ENCODE results near the gene IMMP2L.

The IMMP2L gene

DNA sequence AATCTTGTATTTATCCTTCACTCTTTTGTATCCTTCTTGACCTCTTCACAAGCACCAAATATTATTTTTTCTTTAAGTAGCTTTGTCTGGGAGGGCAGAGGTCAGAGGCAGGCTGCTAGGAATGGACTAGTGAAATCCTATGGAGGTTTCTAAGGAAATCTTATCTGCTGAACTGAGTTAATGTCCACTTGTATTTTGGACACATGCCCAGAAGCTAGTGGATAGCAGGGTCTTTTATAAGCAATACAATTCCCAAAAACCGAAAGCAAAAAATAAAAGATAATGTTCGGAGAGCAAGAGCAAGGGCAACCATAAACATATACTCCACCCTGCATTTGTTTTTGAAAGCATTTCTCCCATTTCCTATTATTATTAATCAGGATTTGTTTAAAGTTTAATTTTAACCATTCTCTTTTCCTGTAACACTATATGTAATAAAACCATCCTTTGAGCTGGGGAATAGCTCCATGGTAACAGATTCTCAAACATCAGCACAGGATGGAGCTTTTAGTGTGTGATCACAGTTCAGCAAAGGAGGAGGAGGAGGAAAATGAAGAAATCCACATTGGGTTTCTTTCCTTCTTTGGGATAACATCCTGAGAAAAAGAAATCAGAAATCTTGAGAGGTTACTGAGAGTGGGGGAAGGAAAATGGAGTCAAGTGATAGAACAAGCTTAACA, 799.6 kb downstream of the IMMP2L start:
- TF ChIP-seq, protein P1, sequence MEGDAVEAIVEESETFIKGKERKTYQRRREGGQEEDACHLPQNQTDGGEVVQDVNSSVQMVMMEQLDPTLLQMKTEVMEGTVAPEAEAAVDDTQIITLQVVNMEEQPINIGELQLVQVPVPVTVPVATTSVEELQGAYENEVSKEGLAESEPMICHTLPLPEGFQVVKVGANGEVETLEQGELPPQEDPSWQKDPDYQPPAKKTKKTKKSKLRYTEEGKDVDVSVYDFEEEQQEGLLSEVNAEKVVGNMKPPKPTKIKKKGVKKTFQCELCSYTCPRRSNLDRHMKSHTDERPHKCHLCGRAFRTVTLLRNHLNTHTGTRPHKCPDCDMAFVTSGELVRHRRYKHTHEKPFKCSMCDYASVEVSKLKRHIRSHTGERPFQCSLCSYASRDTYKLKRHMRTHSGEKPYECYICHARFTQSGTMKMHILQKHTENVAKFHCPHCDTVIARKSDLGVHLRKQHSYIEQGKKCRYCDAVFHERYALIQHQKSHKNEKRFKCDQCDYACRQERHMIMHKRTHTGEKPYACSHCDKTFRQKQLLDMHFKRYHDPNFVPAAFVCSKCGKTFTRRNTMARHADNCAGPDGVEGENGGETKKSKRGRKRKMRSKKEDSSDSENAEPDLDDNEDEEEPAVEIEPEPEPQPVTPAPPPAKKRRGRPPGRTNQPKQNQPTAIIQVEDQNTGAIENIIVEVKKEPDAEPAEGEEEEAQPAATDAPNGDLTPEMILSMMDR (conservative IDR thresholded peaks at IDR 0.05) = no peak
- no peak overlapping the region for H3K27ac ChIP-seq

DNA sequence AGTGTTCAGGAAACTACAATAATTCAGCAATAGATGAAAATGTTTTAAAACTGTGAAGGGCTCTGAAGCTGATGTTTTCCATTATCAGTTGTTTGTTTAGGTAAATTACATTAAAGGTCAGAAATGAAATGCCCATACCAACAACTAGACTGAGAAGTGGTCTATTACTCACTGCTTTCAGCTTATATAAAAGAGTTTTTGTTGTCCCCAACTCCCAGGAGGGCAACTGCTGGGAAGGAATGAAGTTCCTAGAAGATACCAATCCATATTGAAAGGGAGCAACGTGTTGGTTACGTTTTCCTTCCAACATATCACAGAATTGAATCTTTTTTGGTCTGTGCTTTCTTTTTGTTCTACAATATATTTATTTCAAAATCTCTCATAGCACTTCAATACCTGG, 802.0 kb downstream of the IMMP2L start:
- H3K27ac ChIP-seq = no peak overlapping the region
- TF ChIP-seq, protein P1 (conservative IDR thresholded peaks at IDR 0.05) = no peak

DNA sequence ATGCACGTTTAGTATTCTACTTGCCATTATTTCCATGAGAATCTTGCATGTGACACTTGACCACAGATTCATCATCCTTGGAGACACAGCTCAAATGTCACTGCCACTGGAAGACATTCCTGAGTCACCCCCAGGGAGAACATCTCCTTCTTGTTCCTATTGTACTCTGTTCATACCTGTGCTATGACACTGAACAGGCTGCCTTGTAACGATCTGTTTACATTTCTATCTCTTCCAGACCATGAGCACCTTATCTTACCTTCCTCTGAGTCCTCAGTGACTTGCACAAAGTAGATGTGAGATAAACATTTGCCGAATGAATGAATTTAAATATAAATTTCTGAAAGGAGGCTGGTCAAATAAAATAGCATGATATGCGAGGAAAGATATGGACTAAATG, 803.2 kb downstream of the IMMP2L start:
- TF ChIP-seq, protein P1 (conservative IDR thresholded peaks at IDR 0.05) = no peak
- peak overlapping the region; percentile 24; the same call in 1 of the 2 replicates for H3K27ac ChIP-seq

DNA sequence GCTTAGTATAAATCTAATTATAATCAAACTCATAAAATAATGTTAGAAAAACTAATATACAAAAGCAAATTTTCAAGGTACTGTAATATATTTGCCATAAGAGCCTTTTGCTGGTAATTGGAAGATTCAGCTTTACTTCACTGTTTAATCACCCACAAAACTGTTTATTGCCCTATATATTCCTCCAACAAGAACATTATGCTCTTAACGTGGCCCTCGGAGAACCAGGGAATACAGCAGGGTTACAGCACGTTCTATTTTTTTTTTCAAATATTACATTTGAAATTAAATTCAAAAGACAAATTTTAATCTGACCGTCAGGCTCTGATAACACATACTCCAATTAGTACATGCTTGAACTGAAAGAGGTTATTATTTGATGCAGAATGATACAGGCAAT, 807.6 kb downstream of the IMMP2L start:
- TF ChIP-seq, protein P1 (conservative IDR thresholded peaks at IDR 0.05) = no peak

DNA sequence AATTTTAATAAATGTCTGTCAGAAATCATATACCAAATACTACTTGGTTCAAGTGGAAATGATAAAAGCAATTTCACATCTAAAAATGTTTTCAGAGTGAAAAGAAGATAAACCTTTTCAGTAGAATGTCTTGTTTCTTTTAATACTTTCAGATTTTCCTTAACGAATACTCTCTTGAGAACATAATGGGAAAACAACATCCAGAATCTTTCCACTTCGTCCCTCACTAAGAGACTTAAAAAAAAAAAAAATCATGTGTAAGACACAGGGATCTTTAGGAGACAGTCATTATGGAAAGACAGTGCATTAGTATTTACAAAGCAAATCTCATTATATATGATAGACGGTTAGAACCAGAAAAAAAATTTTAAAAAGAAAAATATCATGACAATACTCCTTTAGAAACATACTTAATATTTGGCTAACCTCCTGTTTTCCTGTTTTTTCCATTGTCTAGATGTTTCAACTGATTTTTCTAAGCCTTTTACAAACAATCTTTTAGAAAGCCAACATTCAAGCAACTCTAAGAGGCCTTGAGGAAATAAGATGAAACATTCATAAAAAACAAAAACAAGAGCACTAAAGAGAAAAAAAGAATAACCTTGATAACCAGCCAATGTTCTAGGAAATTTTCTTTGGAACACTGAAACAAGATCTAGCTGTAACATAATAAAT, 811.2 kb downstream of the IMMP2L start:
- TF ChIP-seq, protein P1 (conservative IDR thresholded peaks at IDR 0.05) = no peak
- H3K27ac ChIP-seq = no peak overlapping the region

More for the DNA sequence above, 807.6 kb downstream of the IMMP2L start:
- H3K27ac ChIP-seq = peak overlapping the region; percentile 8; the same call in 1 of the 2 replicates

DNA sequence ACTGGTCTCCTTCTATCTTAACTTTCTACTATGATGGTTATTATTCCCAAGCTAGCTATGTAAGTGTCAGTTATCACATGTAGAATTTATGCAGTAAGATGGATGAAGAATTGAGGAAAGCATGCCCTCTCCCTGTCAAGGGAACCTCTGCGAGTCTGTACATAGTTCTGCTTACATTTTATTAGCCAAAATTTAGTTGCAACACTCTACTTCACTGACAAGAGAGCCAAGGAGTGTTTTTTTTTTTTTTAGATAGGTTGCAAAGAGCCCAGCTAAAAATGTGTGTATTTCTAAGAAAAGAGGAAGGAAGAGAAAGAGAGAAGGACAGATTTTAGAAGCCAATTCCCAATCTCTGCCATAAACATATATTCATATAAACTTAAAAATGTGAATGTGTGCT, 829.1 kb downstream of the IMMP2L start:
- H3K27ac ChIP-seq = no peak overlapping the region
- TF ChIP-seq, protein P1 (conservative IDR thresholded peaks at IDR 0.05) = no peak

DNA sequence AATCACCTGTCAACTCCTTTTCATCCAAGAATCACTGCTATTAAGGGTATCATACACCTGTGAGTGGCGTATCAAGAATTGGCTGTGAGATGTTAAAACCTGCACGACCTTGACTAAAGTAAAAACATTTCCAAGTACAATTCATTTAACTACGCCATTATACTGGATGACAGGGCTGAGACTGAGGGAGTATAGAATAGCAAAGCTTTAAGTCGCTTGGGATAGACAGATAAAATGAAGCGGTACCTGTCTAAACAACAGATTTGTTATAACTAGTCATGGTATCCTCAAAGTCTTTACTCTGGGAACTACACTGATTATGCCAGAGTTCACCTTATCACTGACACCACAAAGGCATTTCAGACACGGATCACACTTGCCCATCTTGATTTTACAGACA, 837.5 kb downstream of the IMMP2L start:
- TF ChIP-seq, protein P1 (conservative IDR thresholded peaks at IDR 0.05) = no peak
- H3K27ac ChIP-seq = no peak overlapping the region
